Putamen (tissue), 1 donor: ENCODE data around the gene PCGF3.

Experiments
- DNase-seq: peaks from one replicate; pipeline ENCODE4 v3.0.0-alpha.2; 2016; ENCODE audit warnings: low spot score

The PCGF3 gene

DNA sequence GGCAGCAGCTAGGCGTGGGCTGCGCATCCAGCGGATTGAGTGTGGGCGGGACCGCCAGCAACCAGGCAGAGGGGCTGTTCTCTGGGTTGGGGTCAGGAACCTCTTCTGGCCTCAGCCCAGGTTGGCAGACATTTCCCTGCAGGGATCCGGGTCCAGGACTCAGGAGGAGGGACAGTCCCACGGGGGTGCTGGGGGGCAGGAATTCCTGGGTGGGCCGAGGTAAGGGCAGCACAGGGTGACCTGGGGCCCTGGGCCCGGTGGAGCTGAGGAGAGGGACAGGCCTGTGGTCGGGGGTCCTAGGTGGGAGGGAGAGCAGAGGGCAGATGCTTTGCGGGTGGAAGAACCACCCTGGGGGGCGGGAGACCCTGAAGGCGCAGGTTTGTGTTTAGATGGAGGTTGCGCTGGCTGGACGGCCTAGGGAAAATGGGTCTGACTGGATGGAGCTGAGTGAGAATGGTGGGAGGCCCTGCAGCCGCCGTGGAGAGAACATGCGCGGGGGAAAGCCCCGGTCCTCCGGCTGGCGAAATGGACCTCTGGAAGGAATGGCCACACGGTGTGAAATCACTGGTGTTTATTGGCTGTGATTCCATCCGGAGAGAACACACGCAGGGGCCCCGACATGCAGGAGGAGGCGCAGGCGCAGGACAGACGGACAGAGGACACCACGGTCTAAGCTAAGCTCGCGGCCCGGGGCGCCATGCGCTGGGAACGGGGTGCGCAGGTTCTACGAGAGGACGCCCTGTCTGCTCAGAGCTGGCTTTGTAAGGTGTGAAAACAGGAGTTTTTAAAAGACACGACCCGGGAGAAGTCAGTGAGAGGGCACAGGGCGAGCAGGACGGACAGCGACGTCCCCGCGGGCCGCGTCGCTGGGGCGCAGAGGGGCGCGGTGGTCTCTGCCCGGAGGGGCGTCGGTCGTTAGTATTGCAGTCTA is 79.0 kb downstream of the PCGF3 start:
- DNase-seq: no peak

GRCh38 chr4:785332-786073 is 79.9 kb downstream of the PCGF3 start:
- DNase-seq: no peak

- no peak for DNase-seq
Measured at GRCh38 chr4:786074-786741, 80.6 kb downstream of the PCGF3 start.

GRCh38 chr4:786861-787300 is 81.2 kb downstream of the PCGF3 start:
- DNase-seq: no peak

DNA sequence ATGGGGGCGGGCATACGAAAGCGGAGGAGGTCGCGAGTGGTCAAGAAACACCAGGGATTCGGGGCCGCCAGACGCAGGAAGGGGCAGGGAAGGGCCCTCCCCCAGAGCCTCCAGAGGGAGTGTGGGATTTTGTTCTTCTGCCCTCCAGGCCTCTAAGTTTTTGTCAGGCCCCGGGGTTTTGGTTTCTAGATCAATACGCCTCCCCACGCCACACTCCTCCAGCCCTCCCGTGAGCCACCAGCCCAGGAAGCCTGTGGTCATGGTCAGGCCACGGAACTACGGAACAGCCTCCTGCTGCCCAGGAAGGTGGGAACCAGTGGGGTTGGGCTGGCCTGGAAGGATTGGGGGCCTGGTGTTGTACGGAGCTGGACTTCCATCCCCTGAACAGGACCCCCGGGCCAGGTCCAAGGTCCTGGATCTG is 81.9 kb downstream of the PCGF3 start:
- DNase-seq: no peak

- DNase-seq: no peak
Measured at GRCh38 chr4:788006-788635, 82.5 kb downstream of the PCGF3 start.

- no peak for DNase-seq
Measured at GRCh38 chr4:788636-789297, 83.1 kb downstream of the PCGF3 start.

- no peak for DNase-seq
Measured at GRCh38 chr4:789571-790465, 84.2 kb downstream of the PCGF3 start.

DNA sequence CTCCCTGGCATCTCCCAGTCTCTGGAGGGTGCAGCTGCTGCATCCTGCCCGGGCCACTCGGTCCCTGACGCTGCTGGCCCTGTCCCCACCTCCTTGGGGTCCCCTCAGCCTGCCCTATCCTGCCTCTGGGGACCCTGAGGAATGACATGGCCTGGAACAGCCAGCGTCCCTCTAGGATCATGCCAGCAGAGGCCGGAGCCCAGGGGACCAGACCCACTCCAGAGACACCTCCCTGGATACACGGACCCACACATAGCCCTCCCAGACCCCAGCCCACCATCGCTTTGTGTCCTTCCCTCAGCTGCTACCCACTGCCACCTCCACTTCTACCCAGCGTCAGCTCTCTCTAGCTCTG is 84.8 kb downstream of the PCGF3 start:
- DNase-seq: no peak

GRCh38 chr4:791252-791897 is 85.7 kb downstream of the PCGF3 start:
- DNase-seq: no peak

- DNase-seq: no peak
Measured at GRCh38 chr4:791898-792625, 86.4 kb downstream of the PCGF3 start.

DNA sequence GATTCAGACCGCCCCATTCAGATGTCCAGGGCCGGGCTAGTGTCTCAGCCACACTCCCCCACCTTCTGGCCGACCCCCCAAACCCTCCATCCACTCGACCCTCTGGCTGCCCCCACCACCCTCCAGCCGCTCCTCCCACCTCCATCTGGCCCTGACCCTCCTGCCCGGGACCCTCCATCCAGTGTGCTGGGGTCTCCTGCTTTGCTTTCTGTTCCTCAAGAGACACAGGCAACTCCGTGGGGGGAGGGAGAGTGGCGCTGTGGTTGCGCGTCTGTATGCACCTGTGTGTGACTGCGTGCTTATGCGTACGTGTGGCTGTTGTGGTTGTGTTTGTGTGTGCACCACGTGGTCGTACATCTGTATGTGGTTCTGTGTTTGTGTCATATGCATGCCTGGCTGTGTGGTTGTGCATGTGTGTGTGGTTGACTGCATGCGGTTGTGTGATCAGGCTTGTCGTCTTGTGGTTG is 87.0 kb downstream of the PCGF3 start:
- no peak for DNase-seq

GRCh38 chr4:793093-793861 is 87.6 kb downstream of the PCGF3 start:
- no peak for DNase-seq

- DNase-seq: peak; percentile 85
Measured at GRCh38 chr4:793941-794621, 88.4 kb downstream of the PCGF3 start.

DNA sequence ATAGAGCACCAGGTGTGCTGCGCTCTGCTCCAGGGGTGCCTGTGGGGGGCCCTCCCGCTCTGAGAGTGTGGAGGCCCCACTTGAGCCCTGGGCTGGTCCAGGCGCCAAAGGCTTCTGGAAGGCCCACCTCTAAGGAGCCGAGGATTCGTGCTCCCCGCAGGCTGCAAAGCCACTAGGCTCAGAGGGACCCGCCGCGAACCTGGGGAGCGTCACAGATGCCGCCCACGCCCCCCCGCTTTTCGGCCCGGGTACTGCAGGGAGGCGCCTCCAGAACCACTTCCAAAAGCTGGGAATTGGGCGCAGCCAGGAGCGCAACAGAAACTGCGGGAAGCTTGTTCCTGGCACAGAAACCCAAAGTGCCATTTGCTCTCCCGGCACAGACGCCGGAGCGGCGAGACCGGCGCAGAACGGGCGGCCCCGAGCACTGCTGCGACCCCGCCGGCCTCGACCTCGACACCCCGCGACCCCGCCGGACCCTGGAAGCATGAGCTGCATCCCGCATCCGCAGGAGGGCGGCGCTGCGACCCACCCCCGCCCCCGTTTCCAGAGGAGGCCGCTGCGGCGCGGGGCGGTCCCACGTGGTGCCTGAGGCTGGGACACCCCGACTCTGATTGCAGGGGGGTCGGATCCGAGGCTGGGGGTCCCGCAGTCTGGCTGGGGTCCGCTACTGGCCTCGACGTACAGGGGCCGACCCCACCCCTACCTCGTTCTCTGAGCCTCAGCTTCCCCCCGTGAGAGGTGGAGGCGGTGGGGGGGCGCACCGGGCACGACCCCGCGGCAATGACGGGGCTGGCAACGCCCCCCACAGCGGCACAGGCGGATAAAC is 89.5 kb downstream of the PCGF3 start:
- no peak for DNase-seq

- DNase-seq: no peak
Measured at GRCh38 chr4:795726-796119, 90.1 kb downstream of the PCGF3 start.

- no peak for DNase-seq
Measured at GRCh38 chr4:796206-796605, 90.6 kb downstream of the PCGF3 start.
